Measurements from ENCODE around the gene CD207. TPM values are rescaled to one million over a fixed set of nuclear protein-coding genes. Genes with fewer than 3 reads are reported as not detected.
A peak's percentile ranks its signal among the peaks of the same experiment; 100 is the strongest.

Gene CD207
- polyA plus RNA-seq, 1 donor from 2014 or later: not detected

DNA sequence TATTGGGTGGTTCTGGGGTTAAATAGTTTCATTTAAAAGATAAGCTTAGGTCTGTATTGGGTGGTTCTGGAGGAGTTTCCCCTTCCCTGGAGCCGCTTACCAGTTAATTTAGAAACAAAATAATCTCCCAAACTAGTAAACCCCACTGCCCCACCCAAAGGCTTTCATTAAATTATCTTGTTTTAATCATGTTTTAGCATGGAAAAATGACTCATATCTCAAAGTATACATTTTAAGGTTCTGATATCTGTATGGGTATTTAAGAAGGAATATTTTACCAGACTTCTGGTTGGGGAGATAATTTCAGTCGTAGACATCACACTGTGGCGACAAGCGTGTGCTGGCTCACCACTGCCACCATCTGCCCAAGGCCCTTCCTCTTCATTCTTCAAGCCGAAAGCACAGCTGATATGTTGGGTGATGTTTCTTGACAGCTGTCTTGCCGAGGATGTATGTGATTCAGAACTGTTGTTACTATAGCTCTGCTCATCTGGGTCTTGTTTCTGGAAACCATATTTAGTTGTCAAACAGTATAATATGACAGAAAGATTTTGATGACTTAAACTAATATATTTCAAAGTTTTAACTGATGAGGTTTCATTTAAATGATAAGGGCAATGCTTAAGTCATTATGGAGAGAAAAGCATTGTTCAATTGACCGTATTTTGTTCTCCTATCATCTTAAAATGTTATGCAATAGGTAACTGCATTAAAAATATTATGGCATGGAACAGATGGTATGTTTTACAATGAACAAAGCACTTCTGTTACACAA is 50.3 kb downstream of the CD207 start:
- Histone ChIP-seq H4K20me1 (ENCODE audit: insufficient read depth) (no peaks in the 10 kb centered on the region), H3F3A (ENCODE audit: insufficient read depth, low read length, poor library complexity, severe bottlenecking) (no peaks in the 10 kb centered on the region), H3K36me3 (ENCODE audit: insufficient read depth, low read length) (no peaks in the 10 kb centered on the region), H3K27me3 (ENCODE audit: insufficient read depth, low read depth, low read length) (peaks cover 39% of the 10 kb centered on the region), H3K4me2 (ENCODE audit: low read length) (no peak overlapping the region), H3K79me2 (replicated peaks; ENCODE audit: insufficient read depth, low read length) (no peaks in the 10 kb centered on the region), H3K9ac (ENCODE audit: low read length) (no peak overlapping the region), H3K27ac (ENCODE audit: low read length) (no peak overlapping the region), H2AFZ (ENCODE audit: low read depth, low read length) (no peak overlapping the region), H3K4me3 (ENCODE audit: low read length) (no peak overlapping the region), H3K9me2 (ENCODE audit: insufficient read depth, low read length) (no peaks in the 10 kb centered on the region), H3K9me3 (ENCODE audit: low read length) (no peaks in the 10 kb centered on the region)
- TF ChIP-seq, protein P1, sequence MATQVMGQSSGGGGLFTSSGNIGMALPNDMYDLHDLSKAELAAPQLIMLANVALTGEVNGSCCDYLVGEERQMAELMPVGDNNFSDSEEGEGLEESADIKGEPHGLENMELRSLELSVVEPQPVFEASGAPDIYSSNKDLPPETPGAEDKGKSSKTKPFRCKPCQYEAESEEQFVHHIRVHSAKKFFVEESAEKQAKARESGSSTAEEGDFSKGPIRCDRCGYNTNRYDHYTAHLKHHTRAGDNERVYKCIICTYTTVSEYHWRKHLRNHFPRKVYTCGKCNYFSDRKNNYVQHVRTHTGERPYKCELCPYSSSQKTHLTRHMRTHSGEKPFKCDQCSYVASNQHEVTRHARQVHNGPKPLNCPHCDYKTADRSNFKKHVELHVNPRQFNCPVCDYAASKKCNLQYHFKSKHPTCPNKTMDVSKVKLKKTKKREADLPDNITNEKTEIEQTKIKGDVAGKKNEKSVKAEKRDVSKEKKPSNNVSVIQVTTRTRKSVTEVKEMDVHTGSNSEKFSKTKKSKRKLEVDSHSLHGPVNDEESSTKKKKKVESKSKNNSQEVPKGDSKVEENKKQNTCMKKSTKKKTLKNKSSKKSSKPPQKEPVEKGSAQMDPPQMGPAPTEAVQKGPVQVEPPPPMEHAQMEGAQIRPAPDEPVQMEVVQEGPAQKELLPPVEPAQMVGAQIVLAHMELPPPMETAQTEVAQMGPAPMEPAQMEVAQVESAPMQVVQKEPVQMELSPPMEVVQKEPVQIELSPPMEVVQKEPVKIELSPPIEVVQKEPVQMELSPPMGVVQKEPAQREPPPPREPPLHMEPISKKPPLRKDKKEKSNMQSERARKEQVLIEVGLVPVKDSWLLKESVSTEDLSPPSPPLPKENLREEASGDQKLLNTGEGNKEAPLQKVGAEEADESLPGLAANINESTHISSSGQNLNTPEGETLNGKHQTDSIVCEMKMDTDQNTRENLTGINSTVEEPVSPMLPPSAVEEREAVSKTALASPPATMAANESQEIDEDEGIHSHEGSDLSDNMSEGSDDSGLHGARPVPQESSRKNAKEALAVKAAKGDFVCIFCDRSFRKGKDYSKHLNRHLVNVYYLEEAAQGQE (IDR thresholded peaks at IDR 0.05; ENCODE audit: borderline replicate concordance): no peak
- TF ChIP-seq TAF1 (IDR thresholded peaks at IDR 0.05; ENCODE audit: low read depth): no peak
- peak; percentile 33 for TF ChIP-seq POLR2AphosphoS5 (IDR thresholded peaks at IDR 0.05)
- peak; percentile 80 for TF ChIP-seq SMC3 (conservative IDR thresholded peaks at IDR 0.05; ENCODE audit: poor library complexity)
- TF ChIP-seq, protein P2, sequence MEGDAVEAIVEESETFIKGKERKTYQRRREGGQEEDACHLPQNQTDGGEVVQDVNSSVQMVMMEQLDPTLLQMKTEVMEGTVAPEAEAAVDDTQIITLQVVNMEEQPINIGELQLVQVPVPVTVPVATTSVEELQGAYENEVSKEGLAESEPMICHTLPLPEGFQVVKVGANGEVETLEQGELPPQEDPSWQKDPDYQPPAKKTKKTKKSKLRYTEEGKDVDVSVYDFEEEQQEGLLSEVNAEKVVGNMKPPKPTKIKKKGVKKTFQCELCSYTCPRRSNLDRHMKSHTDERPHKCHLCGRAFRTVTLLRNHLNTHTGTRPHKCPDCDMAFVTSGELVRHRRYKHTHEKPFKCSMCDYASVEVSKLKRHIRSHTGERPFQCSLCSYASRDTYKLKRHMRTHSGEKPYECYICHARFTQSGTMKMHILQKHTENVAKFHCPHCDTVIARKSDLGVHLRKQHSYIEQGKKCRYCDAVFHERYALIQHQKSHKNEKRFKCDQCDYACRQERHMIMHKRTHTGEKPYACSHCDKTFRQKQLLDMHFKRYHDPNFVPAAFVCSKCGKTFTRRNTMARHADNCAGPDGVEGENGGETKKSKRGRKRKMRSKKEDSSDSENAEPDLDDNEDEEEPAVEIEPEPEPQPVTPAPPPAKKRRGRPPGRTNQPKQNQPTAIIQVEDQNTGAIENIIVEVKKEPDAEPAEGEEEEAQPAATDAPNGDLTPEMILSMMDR (IDR thresholded peaks at IDR 0.05; ENCODE audit: poor library complexity, severe bottlenecking): peak; percentile 82
- no peak for TF ChIP-seq EZH2 (IDR thresholded peaks at IDR 0.05; ENCODE audit: borderline replicate concordance, insufficient read depth, low read length, poor library complexity, severe bottlenecking)
- TF ChIP-seq EP300 (conservative IDR thresholded peaks at IDR 0.05; ENCODE audit: poor library complexity, severe bottlenecking): peak; percentile 46
- TF ChIP-seq MXI1 (conservative IDR thresholded peaks at IDR 0.05; ENCODE audit: poor library complexity, severe bottlenecking): no peak
- peak; percentile 80 for TF ChIP-seq RAD21 (conservative IDR thresholded peaks at IDR 0.05)

DNA sequence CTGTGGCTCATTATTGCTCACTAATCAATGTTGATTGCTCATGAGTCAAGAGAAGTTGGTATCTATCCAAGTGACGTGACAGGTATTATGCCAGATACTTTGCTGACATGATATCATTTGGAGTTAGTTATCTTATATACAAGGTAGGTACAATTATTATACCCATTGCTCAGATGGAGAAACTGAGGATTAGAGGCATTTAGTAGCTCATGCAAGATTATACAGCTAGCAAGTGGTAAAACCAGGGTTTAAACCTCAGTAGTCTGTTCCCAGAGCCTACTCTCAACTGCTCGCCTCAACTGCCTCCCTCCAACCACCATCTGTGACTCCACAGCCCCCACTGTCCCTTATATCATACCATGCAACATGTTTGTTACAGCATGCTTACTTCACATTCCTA is 51.3 kb downstream of the CD207 start:
- Histone ChIP-seq H3K36me3 (ENCODE audit: insufficient read depth, low read length) (no peaks in the 10 kb centered on the region), H3K4me3 (ENCODE audit: low read length) (no peak overlapping the region), H3K79me2 (replicated peaks; ENCODE audit: insufficient read depth, low read length) (no peaks in the 10 kb centered on the region), H4K20me1 (ENCODE audit: insufficient read depth) (no peaks in the 10 kb centered on the region), H3K27me3 (ENCODE audit: insufficient read depth, low read depth, low read length) (peaks cover 29% of the 10 kb centered on the region), H2AFZ (ENCODE audit: low read depth, low read length) (no peak overlapping the region), H3K9me2 (ENCODE audit: insufficient read depth, low read length) (no peaks in the 10 kb centered on the region), H3K9me3 (ENCODE audit: low read length) (no peaks in the 10 kb centered on the region), H3K9ac (ENCODE audit: low read length) (no peak overlapping the region), H3F3A (ENCODE audit: insufficient read depth, low read length, poor library complexity, severe bottlenecking) (no peaks in the 10 kb centered on the region), H3K27ac (ENCODE audit: low read length) (no peak overlapping the region), H3K4me2 (ENCODE audit: low read length) (no peak overlapping the region)
- TF ChIP-seq SMC3 (conservative IDR thresholded peaks at IDR 0.05; ENCODE audit: poor library complexity): no peak
- TF ChIP-seq POLR2AphosphoS5 (IDR thresholded peaks at IDR 0.05): no peak
- TF ChIP-seq, protein P2 (IDR thresholded peaks at IDR 0.05; ENCODE audit: poor library complexity, severe bottlenecking): no peak
- no peak for TF ChIP-seq RAD21 (conservative IDR thresholded peaks at IDR 0.05)
- no peak for TF ChIP-seq TAF1 (IDR thresholded peaks at IDR 0.05; ENCODE audit: low read depth)
- no peak for TF ChIP-seq MXI1 (conservative IDR thresholded peaks at IDR 0.05; ENCODE audit: poor library complexity, severe bottlenecking)
- TF ChIP-seq EZH2 (IDR thresholded peaks at IDR 0.05; ENCODE audit: borderline replicate concordance, insufficient read depth, low read length, poor library complexity, severe bottlenecking): no peak

All from neural cell (in vitro differentiated cells).